ENCODE data around the gene PRUNE2.

The PRUNE2 gene

GRCh38 chr9:76658510-76659231, 247.2 kb downstream of the PRUNE2 start:
- no peak for DNase-seq (ENCODE audit: low read depth)

GRCh38 chr9:76657265-76657664, 248.6 kb downstream of the PRUNE2 start:
- DNase-seq (ENCODE audit: low read depth) = no peak

- DNase-seq (ENCODE audit: low read depth) = no peak
Measured at GRCh38 chr9:76655971-76656370, 249.9 kb downstream of the PRUNE2 start.

GRCh38 chr9:76655121-76655541, 250.8 kb downstream of the PRUNE2 start:
- no peak for DNase-seq (ENCODE audit: low read depth)

- DNase-seq (ENCODE audit: low read depth) = no peak
Measured at GRCh38 chr9:76654575-76654974, 251.3 kb downstream of the PRUNE2 start.

- no peak for DNase-seq (ENCODE audit: low read depth)
Measured at GRCh38 chr9:76654051-76654461, 251.9 kb downstream of the PRUNE2 start.

- DNase-seq (ENCODE audit: low read depth) = no peak
Measured at GRCh38 chr9:76652894-76653293, 253.0 kb downstream of the PRUNE2 start.

- DNase-seq (ENCODE audit: low read depth) = no peak
Measured at GRCh38 chr9:76651119-76651705, 254.7 kb downstream of the PRUNE2 start.

GRCh38 chr9:76650692-76651091, 255.2 kb downstream of the PRUNE2 start:
- no peak for DNase-seq (ENCODE audit: low read depth)

GRCh38 chr9:76649894-76650293, 256.0 kb downstream of the PRUNE2 start:
- DNase-seq (ENCODE audit: low read depth) = no peak

GRCh38 chr9:76646249-76646648, 259.7 kb downstream of the PRUNE2 start:
- no peak for DNase-seq (ENCODE audit: low read depth)

GRCh38 chr9:76644647-76645250, 261.2 kb downstream of the PRUNE2 start:
- DNase-seq (ENCODE audit: low read depth) = no peak

GRCh38 chr9:76644171-76644570, 261.7 kb downstream of the PRUNE2 start:
- no peak for DNase-seq (ENCODE audit: low read depth)

- no peak for DNase-seq (ENCODE audit: low read depth)
Measured at GRCh38 chr9:76643399-76644117, 262.4 kb downstream of the PRUNE2 start.

- DNase-seq (ENCODE audit: low read depth) = no peak
Measured at GRCh38 chr9:76642701-76643209, 263.2 kb downstream of the PRUNE2 start.

- no peak for DNase-seq (ENCODE audit: low read depth)
Measured at GRCh38 chr9:76642074-76642473, 263.8 kb downstream of the PRUNE2 start.

- no peak for DNase-seq (ENCODE audit: low read depth)
Measured at GRCh38 chr9:76638001-76638400, 267.9 kb downstream of the PRUNE2 start.

GRCh38 chr9:76637416-76637815, 268.5 kb downstream of the PRUNE2 start:
- DNase-seq (ENCODE audit: low read depth) = no peak

GRCh38 chr9:76634356-76635054, 271.4 kb downstream of the PRUNE2 start:
- no peak for DNase-seq (ENCODE audit: low read depth)

- DNase-seq (ENCODE audit: low read depth) = no peak
Measured at GRCh38 chr9:76630916-76631315, 275.0 kb downstream of the PRUNE2 start.

GRCh38 chr9:76629205-76629990, 276.5 kb downstream of the PRUNE2 start:
- DNase-seq (ENCODE audit: low read depth) = no peak
